Measurements from ENCODE around the gene PPARG.

PPARG gene

DNA sequence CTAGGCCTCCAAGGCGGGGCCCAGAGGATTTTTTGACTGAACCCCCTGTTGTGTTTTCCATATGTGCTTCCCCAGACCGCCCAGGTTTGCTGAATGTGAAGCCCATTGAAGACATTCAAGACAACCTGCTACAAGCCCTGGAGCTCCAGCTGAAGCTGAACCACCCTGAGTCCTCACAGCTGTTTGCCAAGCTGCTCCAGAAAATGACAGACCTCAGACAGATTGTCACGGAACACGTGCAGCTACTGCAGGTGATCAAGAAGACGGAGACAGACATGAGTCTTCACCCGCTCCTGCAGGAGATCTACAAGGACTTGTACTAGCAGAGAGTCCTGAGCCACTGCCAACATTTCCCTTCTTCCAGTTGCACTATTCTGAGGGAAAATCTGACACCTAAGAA lies 145.0 kb downstream of the PPARG start:
- H3K27me3 ChIP-seq (replicated peaks; ENCODE audit: insufficient read depth, low read length), result 0 out of 2 replicates have a peak, but pooled peaks cover 6% of the 10 kb centered on the region
- H3K4me2 ChIP-seq (ENCODE audit: low read depth, low read length), result no peak overlapping the region
- H3K36me3 ChIP-seq (replicated peaks; ENCODE audit: insufficient read depth, low read length), result no peaks in the 10 kb centered on the region
- H3K9ac ChIP-seq (ENCODE audit: low read length), result no peak overlapping the region
- TF ChIP-seq, protein P1, sequence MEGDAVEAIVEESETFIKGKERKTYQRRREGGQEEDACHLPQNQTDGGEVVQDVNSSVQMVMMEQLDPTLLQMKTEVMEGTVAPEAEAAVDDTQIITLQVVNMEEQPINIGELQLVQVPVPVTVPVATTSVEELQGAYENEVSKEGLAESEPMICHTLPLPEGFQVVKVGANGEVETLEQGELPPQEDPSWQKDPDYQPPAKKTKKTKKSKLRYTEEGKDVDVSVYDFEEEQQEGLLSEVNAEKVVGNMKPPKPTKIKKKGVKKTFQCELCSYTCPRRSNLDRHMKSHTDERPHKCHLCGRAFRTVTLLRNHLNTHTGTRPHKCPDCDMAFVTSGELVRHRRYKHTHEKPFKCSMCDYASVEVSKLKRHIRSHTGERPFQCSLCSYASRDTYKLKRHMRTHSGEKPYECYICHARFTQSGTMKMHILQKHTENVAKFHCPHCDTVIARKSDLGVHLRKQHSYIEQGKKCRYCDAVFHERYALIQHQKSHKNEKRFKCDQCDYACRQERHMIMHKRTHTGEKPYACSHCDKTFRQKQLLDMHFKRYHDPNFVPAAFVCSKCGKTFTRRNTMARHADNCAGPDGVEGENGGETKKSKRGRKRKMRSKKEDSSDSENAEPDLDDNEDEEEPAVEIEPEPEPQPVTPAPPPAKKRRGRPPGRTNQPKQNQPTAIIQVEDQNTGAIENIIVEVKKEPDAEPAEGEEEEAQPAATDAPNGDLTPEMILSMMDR (IDR thresholded peaks at IDR 0.05; ENCODE audit: low read length), result no peak
- TF ChIP-seq EZH2phosphoT487 (IDR thresholded peaks at IDR 0.05; ENCODE audit: low read length) (no peak), EZH2 (optimal IDR thresholded peaks at IDR 0.05; ENCODE audit: low read depth, low read length) (no peak)
- no peak overlapping the region for H3K27ac ChIP-seq (ENCODE audit: low read length)
- H2AFZ ChIP-seq (ENCODE audit: low read length), result no peak overlapping the region
- H3K4me3 ChIP-seq (ENCODE audit: low read length), result no peak overlapping the region
- H3K9me2 ChIP-seq (replicated peaks; ENCODE audit: insufficient read depth, low read length), result no peaks in the 10 kb centered on the region
- no peaks in the 10 kb centered on the region for H3F3A ChIP-seq (ENCODE audit: insufficient read depth, low read length)
- no peaks in the 10 kb centered on the region for H4K20me1 ChIP-seq (ENCODE audit: insufficient read depth, low read length)
- H3K79me2 ChIP-seq (ENCODE audit: low read length), result no peaks in the 10 kb centered on the region
- DNase-seq, result no peak
- H3K4me1 ChIP-seq (ENCODE audit: low read length), result no peaks in the 10 kb centered on the region
- H3K9me3 ChIP-seq (replicated peaks; ENCODE audit: insufficient read depth, low read length), result no peaks in the 10 kb centered on the region

DNA sequence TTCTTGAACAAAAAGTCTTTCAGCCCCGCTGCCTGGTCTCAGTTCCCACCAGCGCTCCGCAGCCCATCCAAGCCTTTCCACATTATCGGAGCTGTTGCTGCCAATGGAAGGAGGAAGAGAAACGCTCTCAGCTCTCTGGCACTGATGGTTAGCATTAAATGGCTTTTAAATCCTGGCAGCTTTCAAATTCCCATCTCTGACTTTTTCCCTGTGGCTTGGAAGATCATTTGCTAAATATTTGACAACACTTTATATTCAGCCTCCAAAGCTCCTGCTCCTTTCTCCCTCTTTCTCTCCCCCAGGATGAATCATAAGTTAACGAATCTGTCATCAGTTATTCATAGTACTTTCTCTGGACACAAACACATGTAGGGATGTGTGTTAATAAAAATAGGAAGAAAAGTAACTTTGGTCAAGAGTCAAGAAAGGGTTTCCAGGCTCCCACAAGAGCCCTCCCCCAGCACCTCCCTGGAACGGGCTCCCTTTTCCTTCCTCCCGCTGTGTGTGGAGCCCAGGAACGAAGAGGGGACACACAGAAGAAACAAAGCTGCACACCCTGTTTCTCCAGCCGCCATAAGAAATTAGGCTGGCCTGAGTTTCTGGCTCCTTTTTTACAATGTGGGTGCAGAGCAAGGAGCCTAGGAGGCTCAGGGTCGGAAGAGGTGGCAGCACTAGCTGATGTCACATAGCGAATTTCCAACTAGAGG lies 147.8 kb downstream of the PPARG start:
- Histone ChIP-seq H3K27ac (ENCODE audit: low read length) (no peak overlapping the region), H4K20me1 (ENCODE audit: insufficient read depth, low read length) (no peaks in the 10 kb centered on the region), H3K4me2 (ENCODE audit: low read depth, low read length) (no peak overlapping the region), H3K36me3 (replicated peaks; ENCODE audit: insufficient read depth, low read length) (no peaks in the 10 kb centered on the region), H2AFZ (ENCODE audit: low read length) (no peak overlapping the region), H3K79me2 (ENCODE audit: low read length) (no peaks in the 10 kb centered on the region), H3K27me3 (replicated peaks; ENCODE audit: insufficient read depth, low read length) (0 out of 2 replicates have a peak, but pooled peaks cover 6% of the 10 kb centered on the region), H3F3A (ENCODE audit: insufficient read depth, low read length) (no peaks in the 10 kb centered on the region), H3K9me2 (replicated peaks; ENCODE audit: insufficient read depth, low read length) (no peaks in the 10 kb centered on the region), H3K9ac (ENCODE audit: low read length) (no peak overlapping the region), H3K9me3 (replicated peaks; ENCODE audit: insufficient read depth, low read length) (no peaks in the 10 kb centered on the region), H3K4me1 (ENCODE audit: low read length) (no peaks in the 10 kb centered on the region), H3K4me3 (ENCODE audit: low read length) (no peak overlapping the region)
- DNase-seq, result no peak
- TF ChIP-seq, protein P1 (IDR thresholded peaks at IDR 0.05; ENCODE audit: low read length), result no peak
- TF ChIP-seq EZH2phosphoT487 (IDR thresholded peaks at IDR 0.05; ENCODE audit: low read length) (no peak), EZH2 (optimal IDR thresholded peaks at IDR 0.05; ENCODE audit: low read depth, low read length) (no peak)

DNA sequence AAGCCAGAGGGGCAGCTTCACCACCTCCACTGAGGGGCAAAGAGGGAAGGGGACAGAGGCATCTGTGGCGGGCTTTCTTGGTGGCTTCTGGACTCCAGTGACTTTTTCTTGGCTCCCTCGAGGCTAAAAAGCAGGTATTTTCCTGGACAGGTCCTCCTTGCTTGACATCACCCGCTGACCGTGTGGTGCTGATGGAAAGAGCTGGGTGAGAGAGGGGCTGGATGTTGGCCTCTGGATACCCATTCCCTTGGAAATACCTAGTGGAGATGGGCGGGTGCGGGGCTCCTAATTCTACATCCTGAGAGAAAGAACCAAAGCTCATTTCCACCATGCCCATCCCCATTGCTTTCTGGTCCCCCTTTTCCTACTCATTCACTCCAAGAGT lies 148.3 kb downstream of the PPARG start:
- Histone ChIP-seq H3K79me2 (ENCODE audit: low read length) (no peaks in the 10 kb centered on the region), H3F3A (ENCODE audit: insufficient read depth, low read length) (no peaks in the 10 kb centered on the region), H3K36me3 (replicated peaks; ENCODE audit: insufficient read depth, low read length) (no peaks in the 10 kb centered on the region), H3K4me3 (ENCODE audit: low read length) (no peak overlapping the region), H3K4me1 (ENCODE audit: low read length) (no peaks in the 10 kb centered on the region), H3K9ac (ENCODE audit: low read length) (no peak overlapping the region), H3K9me2 (replicated peaks; ENCODE audit: insufficient read depth, low read length) (no peaks in the 10 kb centered on the region), H3K4me2 (ENCODE audit: low read depth, low read length) (no peak overlapping the region), H3K27me3 (replicated peaks; ENCODE audit: insufficient read depth, low read length) (0 out of 2 replicates have a peak, but pooled peaks cover 6% of the 10 kb centered on the region), H3K27ac (ENCODE audit: low read length) (no peak overlapping the region), H2AFZ (ENCODE audit: low read length) (no peak overlapping the region), H3K9me3 (replicated peaks; ENCODE audit: insufficient read depth, low read length) (no peaks in the 10 kb centered on the region), H4K20me1 (ENCODE audit: insufficient read depth, low read length) (no peaks in the 10 kb centered on the region)
- no peak for TF ChIP-seq EZH2phosphoT487 (IDR thresholded peaks at IDR 0.05; ENCODE audit: low read length)
- TF ChIP-seq EZH2 (optimal IDR thresholded peaks at IDR 0.05; ENCODE audit: low read depth, low read length), result no peak
- TF ChIP-seq, protein P1 (IDR thresholded peaks at IDR 0.05; ENCODE audit: low read length), result no peak
- DNase-seq, result no peak

All from MM.1S (cell line).